GM19238 (cell line): ENCODE measurements around the gene DAAM1.

ENCODE experiments used
- DNase-seq: peaks from one replicate; pipeline ENCODE4 v3.0.0; 2011; ENCODE audit warnings: low spot score; ENCODE audit not compliant: insufficient read length

Gene DAAM1

DNA sequence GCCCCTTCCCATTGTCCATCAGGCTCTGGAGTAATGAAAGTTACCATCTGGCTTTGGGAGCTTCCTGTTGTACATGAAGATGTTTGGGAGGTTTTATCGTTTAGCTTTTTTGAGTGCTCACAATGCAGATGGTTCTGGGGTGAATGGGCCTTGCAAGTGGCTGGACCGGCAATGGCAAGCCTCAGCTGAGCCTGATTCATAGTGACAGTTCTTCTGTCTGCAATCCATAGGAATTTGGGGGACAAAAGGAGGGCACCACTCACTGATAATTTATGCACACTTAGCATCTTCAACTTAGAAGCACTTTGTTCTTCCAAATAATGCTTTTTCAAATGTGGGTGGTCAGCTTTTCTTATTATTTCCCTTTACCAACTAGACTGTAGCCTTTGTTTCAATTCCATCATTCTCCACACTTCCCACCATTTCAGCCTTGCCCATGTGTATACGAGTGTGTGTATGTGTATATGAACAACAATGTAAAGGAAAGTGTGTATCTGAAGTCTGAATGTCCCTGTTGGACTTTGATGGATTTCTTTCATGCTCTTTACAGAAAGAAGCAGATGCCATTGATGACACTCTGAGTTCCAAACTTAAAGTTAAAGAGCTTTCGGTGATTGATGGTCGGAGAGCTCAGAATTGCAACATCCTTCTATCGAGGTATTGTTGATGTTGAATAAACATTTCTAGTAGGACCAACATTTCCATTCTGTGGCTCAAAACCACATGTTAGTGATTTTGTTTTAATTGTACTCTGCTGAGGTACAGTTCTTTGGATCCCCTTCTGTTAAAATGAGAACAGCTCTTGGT is 151.3 kb downstream of the DAAM1 start:
- no peak for DNase-seq

DNA sequence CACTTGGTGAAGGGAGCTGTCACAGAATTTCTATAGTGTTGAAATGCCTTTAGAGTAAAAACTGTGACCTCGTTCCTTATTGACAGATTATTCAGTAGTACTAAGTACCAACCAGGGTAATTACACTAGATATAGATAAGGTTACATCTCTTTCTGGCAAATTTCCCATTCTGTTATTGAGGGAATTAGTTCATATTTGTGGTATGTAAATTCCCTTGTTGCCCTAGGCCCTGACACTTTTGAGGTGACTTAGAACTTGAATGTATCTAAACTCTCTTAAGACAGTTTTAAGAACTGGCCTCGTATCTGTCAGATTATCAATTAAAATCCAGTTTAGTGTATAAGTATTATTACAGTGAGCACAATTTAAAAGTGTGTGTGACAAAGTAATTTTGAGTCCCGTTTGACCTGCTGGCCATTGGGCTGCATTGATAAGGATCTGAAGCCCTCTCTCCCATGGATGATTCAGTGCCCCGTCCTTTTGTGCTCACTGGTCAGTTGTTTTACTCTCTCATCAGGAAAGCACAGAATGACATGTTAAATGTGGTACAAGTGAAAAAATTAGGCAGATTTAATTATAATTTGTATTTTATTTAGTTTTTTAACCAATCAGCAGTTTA is 153.5 kb downstream of the DAAM1 start:
- no peak for DNase-seq

DNA sequence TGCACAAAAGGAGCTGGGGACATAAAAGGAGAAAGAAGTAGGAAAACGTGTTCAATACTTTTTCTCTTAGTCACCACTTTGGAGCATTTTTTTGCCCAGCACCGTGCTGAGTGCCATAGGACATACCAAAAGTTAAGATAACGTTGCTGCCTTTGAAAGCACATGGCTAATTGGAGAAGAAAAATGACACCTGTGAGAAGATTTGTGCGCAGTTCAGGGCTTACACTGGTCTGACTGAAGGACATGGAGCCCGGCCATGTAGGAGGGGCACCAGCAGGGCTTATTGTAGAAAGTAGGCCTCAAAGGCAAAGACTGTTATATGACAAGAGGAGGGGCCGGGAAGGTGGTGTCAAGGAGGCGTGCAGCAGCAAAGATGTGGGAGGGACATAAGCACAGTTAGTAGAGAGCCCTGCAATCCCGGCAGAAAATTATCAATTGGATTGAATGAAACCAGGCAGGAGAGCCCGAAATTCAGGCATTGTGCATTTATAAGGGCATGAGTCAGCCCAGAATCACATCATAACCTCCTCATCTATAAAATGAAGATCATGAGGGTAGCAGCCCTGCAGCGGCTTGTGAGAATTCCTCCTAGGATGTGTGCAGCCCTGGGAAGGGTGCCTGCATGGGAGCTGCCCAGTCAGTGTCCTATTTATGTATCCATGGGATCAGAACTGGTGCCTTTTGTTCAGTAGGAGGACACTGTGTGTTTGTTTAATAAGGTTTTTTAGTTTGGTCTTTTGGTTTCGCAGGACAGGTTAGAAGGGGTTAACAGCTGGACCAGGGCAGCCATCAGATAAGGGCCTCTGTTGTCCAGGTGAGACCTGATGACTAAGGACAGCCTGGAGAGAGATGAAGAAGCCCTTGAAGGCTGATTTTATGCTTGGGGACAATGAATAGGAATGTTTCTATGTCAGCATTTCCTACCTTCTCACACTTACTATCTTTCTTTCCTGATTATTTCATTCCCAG is 154.3 kb downstream of the DAAM1 start:
- DNase-seq = no peak

DNA sequence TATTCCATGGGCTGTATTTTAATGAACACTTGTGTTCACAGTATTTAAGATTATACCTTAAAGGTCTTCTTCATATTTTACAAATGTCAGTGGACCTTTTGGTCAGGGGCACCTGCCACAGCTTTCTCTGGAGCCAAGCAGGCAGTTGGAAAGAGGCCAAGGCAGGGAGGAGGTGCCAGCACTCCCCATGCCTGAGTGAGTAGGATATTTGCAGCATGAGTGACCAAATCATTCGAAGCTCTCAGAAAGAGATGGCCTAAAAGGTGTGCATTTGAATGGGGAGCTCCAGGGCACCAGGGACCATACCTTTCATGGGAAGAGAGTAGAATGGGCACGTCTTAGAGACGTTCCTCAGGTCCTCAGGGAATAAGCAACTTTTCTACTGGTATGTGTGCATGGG is 155.1 kb downstream of the DAAM1 start:
- DNase-seq = no peak

DNA sequence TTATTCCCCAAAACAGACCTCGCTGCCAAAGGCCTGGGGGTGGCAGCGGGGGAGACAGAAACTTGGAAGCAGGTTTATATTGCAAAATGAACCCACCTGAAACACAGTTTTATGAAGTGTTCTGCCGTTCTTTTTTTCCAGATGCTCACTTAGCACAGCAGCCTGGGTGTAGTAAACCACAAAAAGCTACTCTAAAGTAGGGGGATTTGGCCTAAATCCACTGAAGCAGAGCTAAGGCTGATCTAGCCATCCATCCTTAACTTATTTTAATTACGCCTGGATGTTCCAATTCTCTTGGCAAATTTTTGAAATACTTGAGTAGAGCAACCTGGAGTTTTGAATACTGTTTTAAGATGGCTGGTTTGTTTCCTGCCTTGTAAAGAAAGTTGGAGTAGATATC is 155.5 kb downstream of the DAAM1 start:
- DNase-seq = no peak

DNA sequence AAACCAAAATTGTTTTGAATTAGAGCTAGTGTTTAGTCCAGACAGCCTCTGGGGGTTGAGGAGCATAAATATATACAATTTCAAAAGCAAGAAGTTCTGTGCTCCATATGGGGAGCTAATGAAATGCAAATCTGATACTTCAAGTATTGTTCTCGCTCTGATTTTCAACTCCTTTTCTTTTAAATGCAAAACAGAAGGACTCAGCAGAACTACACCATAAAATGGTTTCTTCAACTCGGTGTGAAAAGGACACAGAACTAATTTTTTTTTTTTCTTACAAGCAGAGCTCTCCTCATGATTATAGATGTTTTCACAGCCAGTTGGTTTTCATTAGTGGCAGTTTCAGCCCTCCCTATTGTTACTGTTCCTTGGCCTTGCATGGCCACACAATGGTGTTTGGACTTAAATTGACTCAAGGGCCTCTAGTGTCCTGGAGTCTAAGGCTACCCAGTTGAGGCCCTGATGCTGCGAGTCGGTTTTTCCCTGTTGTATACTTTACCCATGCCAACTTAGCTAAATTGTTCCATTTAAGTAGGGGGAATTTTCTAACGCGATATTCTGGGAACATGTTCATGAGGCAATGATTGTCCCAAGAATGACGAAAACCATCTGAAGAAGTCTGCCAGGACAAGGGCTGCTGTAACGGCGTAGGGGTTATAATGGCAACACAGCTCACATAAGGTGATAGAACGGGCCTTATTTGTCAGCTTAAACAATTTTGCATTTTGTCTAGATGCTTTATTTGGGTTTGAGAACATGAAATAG is 156.4 kb downstream of the DAAM1 start:
- DNase-seq = no peak

DNA sequence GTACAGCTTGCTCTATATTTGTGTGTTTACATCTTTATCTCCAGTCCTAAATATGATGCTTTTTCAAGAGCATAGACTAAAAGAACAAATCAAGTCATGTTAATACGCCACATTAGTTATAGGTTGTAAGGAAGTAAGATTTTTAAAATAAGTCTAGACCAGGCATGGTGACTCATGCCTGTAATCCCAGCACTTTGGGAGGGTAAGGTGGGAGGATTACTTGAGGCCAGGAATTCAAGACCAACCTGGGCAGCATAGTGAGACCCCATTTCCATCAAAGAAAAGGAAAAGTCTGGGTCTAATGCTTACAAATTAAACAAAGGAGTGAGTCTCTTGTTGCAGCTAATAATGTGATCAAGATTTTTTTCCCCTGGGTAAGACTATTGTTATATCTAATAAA is 157.9 kb downstream of the DAAM1 start:
- DNase-seq = no peak

DNA sequence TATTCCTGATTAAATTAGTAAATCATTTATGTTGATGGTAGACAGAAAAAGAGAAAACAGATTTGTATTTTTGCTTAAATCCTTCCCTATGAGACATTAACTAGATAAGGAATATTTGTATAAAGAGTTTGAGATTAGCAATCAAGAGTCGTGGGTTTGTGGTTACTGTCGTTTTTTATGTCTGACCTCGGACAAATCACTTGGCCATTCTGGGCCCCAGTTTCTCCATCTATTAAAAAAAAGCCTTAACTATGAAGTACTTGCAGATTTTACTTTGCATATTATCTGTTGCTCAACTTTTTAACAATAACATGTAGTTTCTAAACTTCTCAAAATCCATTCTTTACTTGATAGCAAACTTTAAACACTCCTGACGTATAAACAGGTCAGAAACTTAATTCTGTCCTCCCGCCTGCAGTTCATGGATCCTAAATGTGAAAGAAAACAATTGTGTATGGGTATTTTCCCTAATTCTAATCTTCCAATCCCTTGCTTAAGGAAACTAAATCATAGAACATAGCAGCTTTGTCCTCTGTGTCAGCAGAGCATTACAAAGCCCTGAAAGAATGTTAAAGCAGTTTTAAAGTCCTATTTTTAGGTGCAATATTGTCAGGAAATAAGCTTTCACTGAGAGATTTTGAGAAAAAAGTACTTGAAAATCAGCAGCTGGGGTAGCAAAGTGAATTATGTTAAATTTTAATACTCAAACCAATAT is 158.5 kb downstream of the DAAM1 start:
- no peak for DNase-seq

DNA sequence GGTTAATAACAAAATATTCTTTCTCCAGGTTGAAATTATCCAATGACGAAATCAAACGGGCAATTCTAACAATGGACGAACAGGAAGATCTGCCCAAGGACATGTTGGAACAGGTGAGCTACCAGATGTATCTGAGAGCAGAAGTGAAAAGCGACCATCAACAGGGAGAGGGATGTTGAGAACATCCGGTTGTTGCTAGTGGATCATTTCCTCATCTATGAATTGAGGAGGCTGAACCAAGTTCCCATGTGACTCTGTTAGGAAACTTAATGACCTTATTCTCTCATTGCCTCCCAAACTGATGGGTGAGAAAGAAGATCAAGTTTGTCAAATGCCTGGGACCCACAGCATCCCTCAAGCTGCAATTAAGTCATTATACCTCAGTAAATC is 159.0 kb downstream of the DAAM1 start:
- DNase-seq = no peak

DNA sequence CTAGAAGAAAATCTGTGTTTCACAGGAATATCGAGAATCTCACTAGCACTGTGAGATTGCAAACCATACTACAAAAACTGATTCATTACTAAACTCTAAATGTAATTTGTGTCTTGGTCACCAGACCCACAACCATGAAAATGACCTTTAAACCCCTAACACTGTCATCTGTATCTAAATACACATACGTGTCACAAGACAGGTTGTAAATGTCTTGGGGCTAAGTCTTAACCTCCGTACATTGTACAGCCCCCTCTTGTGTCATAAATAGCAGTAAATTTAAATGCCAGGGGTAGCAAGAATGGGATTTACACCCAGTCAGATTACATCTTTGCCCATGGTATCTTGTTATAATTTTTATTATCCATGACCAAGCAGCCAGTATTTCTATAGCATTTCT is 159.4 kb downstream of the DAAM1 start:
- no peak for DNase-seq

DNA sequence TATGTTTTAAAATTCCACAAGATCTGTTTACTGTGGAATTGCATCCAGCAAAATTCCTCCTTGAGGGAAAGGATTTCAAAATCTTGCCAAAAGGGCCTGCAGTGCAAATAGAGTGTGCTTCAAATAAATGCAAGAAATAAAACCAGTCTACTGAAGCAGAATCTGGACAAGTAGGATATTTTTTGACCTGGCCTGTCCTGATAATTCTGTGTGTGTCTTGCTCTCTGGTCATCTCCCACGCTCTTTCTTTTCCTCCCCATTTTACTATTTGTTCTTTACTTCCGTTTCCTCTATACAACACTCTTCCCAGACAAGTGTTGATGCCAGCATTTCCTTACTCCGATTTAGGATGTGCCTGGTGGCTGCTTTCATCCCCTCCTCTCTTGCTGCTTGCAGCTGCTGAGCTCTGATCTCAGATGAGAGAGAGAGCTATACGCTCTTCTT is 160.8 kb downstream of the DAAM1 start:
- no peak for DNase-seq

DNA sequence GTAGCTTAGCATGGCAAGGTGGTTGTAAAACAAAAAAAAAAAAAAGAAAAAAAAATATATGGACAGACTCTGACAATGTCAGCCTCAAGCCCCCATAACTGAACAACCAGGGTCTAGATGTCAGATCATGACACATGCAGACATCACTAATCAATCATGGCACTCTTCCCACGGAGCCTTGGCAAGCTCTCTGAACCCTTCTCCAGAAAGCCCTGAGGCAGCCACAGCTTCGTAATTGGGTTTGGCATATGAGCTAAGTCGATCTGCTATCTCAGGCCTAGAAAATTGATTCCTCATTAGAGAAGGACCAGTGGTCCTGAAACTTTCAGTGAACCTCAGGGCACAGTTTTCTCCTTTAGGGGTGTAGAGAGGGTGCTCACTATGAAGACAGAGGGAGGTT is 164.5 kb downstream of the DAAM1 start:
- DNase-seq = no peak

DNA sequence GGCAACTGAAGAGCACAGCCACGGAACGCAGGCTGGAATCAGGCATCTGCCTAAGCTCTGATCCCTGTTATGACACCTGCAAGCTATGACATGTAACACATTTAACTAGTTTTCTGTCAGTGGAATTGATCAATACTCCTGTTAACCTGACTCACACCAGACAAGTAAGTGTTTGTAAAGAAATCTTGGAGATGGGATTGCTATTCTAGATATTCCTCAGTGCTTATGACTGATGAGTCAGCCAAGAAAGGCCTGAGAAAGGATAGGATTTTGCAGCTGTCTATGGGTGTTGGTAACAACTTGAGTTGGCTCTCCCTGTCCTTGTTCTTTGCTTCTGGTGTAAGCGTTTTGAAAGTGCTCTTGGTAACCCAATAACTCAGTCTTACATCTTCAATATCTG is 166.2 kb downstream of the DAAM1 start:
- no peak for DNase-seq

DNA sequence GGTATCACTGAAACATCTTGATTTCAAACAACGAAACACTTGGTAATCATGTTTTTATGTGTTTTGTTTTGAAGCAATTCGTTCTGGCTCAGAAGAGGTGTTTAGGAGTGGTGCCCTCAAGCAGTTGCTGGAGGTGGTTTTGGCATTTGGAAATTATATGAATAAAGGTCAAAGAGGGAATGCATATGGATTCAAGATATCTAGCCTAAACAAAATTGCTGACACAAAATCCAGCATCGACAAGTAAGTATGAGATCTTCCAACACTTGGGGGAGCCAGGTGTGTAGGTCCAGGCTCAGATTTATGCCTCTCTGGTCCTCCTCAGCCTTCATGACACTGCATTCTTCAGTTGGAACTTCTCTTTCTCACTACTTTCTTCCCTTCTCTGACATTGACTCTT is 166.6 kb downstream of the DAAM1 start:
- DNase-seq = no peak

DNA sequence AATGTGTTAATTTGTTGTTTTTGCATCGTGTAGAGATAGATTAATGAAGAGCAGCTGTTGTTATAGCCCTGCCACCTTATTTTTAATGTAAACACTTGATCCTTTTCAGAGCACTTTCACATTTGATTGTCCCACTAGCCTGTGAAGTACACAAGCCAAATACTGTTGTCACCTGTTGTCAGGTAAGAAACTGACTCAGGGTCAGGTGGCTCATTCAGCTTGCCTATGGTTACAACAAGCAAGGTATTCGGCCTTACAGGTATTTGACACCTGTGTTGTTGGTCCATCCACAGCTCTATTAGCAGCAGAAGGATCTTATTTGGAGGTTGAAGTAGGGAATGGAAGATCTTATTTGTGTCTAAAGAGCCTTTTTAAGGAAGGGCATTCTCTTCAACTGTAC is 167.8 kb downstream of the DAAM1 start:
- peak; percentile 7 for DNase-seq

DNA sequence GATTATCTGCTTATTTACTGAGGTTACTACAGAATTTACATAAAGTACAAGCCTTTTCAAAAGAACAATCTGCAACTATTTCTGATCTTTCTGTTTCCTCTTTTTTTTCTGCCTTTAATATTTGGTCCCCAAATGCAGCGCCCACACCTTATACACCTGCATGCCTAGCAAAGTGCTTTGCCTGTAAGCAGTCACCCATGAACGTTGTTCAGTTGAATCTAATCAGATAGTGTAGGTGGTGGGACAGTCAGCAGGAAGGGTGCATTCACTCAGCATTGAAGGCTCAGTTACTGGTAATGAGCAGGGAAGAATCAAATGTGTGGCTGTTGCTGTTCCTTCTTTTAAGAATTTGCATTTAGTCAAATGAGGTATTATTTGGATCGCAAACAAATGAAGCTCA is 168.3 kb downstream of the DAAM1 start:
- peak; percentile 23 for DNase-seq

DNA sequence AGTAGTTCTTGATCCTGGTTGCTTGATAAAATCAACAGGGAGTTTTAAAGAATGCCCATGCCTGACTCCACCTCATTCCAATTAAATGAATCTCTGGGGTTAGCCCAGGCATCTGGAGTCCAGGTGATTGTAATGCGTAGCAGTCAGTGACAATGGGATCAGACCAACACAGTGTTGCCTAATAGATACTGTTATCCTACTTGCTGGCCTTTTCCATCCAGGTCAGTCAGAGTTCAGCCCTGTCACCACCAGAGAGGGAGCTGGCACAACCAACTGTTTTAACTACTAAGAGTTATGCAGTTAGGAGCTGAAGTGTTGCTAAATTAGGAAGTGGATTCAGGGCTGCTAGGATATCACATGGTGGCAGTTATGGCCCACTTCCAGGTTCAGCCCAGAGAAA is 169.6 kb downstream of the DAAM1 start:
- DNase-seq = no peak

DNA sequence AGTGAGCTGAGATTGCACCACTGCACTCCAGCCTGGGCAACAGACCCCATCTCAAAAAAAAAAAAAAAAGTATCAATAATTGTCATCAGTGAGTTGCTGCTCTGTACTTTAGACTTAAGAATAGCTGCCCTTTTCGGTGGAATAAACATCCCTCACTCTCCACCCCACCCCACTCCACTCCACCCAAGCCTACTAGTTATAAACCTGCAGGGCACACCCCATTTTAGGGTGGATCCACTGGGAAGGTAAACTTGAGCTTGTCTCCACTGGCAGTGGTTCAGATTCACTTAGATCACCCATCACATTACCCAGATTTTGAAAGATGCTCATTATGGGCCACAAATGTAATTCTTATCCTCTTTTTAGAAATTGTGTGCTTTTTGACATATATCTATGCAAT is 170.3 kb downstream of the DAAM1 start:
- no peak for DNase-seq

DNA sequence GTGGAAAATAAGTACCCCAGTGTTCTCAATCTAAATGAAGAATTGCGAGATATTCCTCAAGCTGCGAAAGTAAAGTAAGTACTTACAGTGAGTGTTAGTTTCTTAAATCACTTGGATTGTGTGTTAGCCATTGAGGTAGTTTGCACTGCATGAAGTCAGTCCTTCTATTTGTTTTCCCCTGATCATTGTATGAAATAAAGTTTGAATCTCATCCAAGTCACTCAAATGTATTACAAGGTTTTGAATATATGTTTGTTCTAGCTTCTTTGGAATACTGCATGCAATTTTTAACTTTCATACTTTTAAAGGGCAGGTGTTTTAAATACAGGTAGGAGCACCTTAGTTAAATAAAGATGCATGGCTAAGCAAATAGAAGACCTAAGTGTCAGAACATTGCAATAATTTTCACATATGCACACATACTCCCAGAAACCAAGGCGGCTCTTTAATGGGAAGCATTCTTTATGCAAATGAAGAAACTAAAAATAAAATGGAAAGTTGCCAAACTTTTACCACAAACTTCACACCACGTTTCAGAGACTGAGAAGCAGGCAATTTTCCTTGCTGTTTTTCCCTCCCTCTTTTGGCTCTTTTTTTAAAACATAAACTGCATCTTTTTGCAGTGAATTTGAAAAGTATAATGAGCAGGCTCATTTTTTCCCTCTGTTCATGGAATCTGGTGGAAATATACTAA is 171.1 kb downstream of the DAAM1 start:
- DNase-seq = no peak

DNA sequence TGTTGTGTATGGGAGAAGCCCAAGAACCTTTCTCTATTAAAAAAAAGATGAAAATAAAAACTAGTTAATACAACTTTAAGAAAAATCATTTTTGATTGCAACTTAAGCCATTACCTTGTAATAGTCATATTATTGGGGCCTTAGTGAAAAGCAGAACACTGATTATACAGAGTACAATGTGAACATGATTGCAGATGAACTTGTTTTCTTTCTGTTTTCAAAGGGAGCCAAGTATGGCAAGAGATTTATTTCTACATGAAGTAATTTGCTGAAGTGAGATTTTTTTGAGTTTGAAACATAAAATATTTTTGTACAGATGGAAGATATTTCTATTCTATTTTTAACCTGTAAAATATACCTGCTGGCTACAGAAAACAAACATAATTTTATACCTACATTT is 171.8 kb downstream of the DAAM1 start:
- DNase-seq = no peak
